GM19397 (cell line): ENCODE measurements around the gene CAMKMT.

Experiments used
- ATAC-seq: cut with Tn5 transposase; IDR thresholded peaks from one replicate; pipeline ENCODE4 v1.9.1; 2021; ENCODE audit warnings: mild to moderate bottlenecking, moderate library complexity; ENCODE audit not compliant: unreplicated experiment

CAMKMT gene

GRCh38 chr2:44442019-44442418 lies 80.3 kb downstream of the CAMKMT start:
- no peak for ATAC-seq

- ATAC-seq: no peak
These were observed 81.8 kb downstream of the CAMKMT start for GRCh38 chr2:44443517-44443916.

GRCh38 chr2:44444881-44445280 lies 83.1 kb downstream of the CAMKMT start:
- ATAC-seq: no peak

- ATAC-seq: no peak
These were observed 87.2 kb downstream of the CAMKMT start for GRCh38 chr2:44448860-44449527.

GRCh38 chr2:44450082-44450481 lies 88.3 kb downstream of the CAMKMT start:
- no peak for ATAC-seq

- no peak for ATAC-seq
These were observed 89.1 kb downstream of the CAMKMT start for GRCh38 chr2:44450806-44451205.

GRCh38 chr2:44452069-44452583 lies 90.4 kb downstream of the CAMKMT start:
- no peak for ATAC-seq

- ATAC-seq: no peak
These were observed 91.5 kb downstream of the CAMKMT start for GRCh38 chr2:44453259-44453658.

- no peak for ATAC-seq
These were observed 94.1 kb downstream of the CAMKMT start for GRCh38 chr2:44455877-44456276.

- no peak for ATAC-seq
These were observed 95.2 kb downstream of the CAMKMT start for GRCh38 chr2:44456946-44457345.

GRCh38 chr2:44459739-44460138 lies 98.0 kb downstream of the CAMKMT start:
- no peak for ATAC-seq

GRCh38 chr2:44462934-44463849 lies 101.4 kb downstream of the CAMKMT start:
- no peak for ATAC-seq

- ATAC-seq: no peak
These were observed 102.7 kb downstream of the CAMKMT start for GRCh38 chr2:44464437-44464836.

- ATAC-seq: no peak
These were observed 108.4 kb downstream of the CAMKMT start for GRCh38 chr2:44470151-44470550.

GRCh38 chr2:44477657-44478414 lies 116.1 kb downstream of the CAMKMT start:
- no peak for ATAC-seq

- ATAC-seq: no peak
These were observed 117.6 kb downstream of the CAMKMT start for GRCh38 chr2:44479127-44479887.

- ATAC-seq: no peak
These were observed 118.3 kb downstream of the CAMKMT start for GRCh38 chr2:44480068-44480467.

- no peak for ATAC-seq
These were observed 125.3 kb downstream of the CAMKMT start for GRCh38 chr2:44487052-44487451.

- no peak for ATAC-seq
These were observed 129.0 kb downstream of the CAMKMT start for GRCh38 chr2:44490726-44491125.

- no peak for ATAC-seq
These were observed 132.3 kb downstream of the CAMKMT start for GRCh38 chr2:44494006-44494405.
